ENCODE results near the gene CRB3. TPM values are rescaled to one million over a fixed set of nuclear protein-coding genes. Genes with fewer than 3 reads are reported as not detected.
"Not testable (repeated sequence)": the region's sequence is repeated elsewhere in the genome, so short reads cannot be mapped to it uniquely, and the experiment has no call there.

The CRB3 gene, protein sequence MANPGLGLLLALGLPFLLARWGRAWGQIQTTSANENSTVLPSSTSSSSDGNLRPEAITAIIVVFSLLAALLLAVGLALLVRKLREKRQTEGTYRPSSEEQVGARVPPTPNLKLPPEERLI
- total RNA-seq (2014; rRNA removed; shearing (Covaris generic)), result 1.9 TPM in 1 of 2 replicates, not detected in the other

DNA sequence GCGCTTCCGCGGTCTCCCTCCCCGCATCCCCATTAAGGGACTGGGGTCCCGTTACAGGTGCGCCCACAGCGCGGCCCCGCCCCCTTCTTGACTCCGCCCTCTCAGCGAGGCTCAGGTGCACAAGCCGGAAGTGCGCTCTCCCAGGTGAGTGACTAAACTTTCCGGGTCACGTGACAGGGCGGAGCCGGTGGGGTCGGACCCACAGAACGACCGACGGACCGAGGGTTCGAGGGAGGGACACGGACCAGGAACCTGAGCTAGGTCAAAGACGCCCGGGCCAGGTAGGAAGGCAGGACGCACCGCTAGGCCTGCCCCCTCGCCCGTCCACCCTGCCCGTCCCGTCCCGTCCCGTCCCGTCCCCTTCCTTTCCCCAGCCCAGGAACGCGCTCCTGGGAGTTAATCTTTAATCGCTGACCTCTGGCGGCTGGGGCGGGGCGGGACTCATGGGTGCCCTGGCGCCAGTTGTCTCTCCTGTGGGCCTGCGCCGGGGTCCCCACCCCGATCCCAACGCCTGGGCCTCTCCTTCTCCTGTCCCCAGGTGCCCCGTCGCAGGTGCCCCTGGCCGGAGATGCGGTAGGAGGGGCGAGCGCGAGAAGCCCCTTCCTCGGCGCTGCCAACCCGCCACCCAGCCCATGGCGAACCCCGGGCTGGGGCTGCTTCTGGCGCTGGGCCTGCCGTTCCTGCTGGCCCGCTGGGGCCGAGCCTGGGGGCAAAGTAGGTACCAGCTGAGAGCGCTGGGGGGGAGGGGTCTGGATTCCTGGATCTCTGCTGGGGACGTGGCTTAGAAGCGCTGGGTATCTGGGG is at the start of gene CRB3:
CRB3 (plus strand) TSS at position 202 of the 804 bp plus-strand sequence; CDS start at position 633, 431 bp downstream.
- in situ Hi-C loops (cut with HindIII; ENCODE audit: low sequenced_read_pairs), result no loop called here
- no peak for DNase-seq (ENCODE audit: low spot score)

DNA sequence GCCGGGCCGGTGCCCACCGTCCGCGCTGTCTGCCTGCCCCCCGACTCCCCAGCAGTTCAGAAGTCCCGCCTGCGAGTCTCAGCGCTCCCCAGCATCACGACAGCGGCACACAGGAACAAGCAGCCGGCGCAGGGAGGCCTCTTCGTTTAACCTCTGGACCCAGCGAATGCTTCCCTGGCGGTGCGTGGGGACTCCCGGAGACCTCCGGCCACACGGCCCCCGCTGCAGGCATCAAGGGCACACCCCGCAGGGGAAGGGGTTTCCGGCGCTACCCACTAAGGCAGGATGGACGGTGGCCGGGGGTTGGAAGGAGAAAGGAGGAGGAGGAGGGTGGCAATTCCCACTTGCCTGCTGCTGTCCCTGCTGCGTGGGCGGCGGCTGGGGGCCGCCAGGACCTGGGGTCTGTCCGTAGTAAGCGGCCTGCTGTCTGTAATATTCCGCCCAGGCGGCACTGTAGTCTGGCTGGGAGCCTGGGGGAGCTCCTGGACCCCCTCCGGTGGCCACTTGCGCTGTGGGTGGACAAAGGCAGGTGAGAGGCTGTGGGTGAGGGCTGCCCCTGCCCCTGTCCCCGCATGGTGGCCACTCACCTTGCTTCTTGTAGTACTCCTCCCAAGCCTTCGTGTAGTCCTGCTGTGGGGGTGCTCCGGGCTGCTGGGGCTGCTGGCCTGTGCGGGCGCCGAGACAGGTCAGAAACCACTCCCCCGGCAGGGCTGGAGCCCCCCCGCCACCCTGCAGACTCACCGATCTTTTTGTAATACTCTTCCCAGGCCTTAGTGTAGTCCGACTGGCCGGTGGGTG is 49.1 kb upstream of the CRB3 start:
- DNase-seq (ENCODE audit: low spot score), result no peak
- in situ Hi-C loops (cut with HindIII; ENCODE audit: low sequenced_read_pairs), result no loop called here

DNA sequence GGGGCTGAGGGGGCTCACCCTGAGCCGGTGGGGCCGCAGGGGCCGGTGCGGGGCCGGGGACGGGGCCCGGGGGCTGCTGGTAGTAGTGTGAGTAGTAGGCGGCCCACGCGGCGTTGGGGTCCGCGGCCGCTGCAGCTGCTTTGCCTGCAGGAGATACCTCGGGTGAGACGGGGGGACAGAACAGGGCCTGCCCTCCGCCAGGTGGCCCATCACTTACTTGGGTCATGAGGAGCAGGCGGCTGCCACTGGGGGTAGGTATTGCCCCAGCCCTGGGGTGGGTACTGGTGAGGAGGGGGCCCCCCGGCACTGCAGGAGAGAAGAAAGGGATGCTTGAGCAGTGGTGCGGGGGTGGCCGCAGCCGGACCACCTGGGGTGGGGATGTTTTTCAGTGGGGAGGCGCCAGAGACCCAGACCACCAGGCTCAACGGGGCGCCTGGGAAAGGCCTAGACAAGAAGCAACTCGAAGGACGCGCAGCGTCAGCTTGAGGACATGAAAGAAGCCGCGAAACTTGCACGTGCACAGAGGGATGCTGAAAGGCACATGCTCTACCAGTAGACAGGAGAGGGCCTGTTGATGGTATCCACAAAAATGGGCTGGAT is 48.4 kb upstream of the CRB3 start:
- in situ Hi-C loops (cut with HindIII; ENCODE audit: low sequenced_read_pairs), result no loop called here
- DNase-seq (ENCODE audit: low spot score), result no peak

DNA sequence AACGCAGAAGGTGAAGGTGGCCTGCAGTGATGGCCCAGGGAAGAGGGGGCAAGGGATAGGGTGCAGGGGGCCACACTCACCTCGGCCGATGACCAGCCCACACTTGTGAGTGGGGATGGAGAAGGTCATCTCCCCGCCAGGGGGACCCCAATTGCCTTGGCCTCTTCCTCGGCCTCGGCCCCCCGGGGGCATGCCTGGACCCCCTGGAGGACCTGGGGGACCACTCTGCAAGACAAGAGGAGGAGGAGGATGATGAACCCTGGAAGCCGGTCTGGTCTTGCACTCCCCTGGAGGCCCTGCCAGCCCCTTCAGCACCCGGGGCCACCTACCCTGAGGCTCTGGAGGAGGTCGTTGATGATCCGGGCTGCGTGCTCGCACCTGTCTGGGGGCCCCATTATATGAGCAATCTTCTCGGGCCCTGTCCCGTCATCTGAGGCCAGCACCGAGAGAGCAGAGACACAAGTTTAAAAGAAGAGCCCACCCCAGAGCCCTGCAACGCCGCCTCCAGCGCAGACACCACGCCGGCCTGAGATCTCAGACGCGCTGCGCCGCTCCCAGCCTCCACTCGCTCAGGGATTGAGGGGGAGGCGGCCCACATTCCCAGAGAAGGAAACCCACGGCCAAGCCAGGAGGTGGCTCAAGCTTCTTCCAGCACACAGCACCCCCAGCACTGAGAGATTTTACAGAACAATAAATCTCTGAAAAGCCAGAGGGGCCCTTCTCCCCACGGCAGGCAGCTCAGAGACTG is 47.2 kb upstream of the CRB3 start:
- in situ Hi-C loops (cut with HindIII; ENCODE audit: low sequenced_read_pairs), result no loop called here
- no peak for DNase-seq (ENCODE audit: low spot score)

DNA sequence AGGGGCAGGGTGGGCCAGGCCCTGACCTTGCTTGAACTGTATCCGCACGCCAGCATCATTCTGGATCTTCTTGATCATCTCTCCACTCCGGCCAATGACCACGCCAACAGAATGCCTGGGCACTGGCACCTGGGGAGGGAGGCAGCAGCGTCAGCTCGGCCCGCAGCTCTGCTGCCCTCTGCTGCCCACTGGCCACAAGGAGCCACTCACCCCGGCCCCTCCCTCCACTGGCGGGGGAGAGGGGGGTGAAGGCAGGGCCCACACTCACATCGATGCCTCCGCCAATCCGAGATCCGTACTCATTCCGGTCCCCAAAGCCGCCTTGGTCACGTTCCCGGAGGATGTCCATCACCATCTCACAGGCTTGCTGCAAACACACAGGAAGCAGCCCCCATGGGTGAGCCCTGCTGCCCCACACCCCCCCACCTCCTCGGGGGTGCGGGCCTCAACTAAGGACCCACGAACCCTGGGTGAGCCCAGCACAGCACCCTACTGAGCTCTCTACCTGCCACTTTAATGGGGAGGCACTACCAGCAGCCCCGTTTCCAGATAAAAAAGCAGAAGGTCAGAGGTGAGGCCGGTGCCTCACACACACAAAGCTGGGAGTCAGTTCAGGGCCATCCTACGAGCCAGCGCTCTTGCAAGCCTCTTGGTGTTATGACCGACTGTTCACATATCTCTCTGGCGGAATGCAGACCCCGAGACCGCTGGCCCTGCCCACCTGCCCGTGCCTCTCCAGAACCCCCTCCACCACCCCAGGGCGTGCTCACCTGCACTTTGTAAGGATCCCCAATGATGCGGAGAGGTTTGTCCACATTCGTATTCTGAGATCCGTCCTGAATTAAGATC is 46.1 kb upstream of the CRB3 start:
- DNase-seq (ENCODE audit: low spot score), result peak; percentile 87
- in situ Hi-C loops (cut with HindIII; ENCODE audit: low sequenced_read_pairs), result no loop called here

DNA sequence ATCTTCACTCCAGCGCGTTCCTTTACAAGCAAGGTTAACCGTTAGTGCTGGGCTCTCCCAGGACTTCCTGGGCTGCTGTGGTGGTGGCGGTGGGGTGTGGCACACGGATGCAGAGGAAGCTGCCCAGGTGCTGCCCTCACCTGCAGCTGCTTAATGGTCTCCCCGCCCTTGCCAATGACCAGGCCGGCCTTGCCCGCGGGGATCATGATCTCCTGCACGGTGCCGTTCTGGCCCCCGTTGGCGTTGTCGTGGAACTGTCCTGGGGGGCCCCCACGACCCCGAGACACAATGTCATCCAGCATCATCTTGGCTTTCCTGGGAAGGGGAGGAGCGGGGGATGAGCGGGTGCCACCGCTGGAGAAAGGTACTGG is 45.5 kb upstream of the CRB3 start:
- in situ Hi-C loops (cut with HindIII; ENCODE audit: low sequenced_read_pairs), result no loop called here
- DNase-seq (ENCODE audit: low spot score), result no peak

DNA sequence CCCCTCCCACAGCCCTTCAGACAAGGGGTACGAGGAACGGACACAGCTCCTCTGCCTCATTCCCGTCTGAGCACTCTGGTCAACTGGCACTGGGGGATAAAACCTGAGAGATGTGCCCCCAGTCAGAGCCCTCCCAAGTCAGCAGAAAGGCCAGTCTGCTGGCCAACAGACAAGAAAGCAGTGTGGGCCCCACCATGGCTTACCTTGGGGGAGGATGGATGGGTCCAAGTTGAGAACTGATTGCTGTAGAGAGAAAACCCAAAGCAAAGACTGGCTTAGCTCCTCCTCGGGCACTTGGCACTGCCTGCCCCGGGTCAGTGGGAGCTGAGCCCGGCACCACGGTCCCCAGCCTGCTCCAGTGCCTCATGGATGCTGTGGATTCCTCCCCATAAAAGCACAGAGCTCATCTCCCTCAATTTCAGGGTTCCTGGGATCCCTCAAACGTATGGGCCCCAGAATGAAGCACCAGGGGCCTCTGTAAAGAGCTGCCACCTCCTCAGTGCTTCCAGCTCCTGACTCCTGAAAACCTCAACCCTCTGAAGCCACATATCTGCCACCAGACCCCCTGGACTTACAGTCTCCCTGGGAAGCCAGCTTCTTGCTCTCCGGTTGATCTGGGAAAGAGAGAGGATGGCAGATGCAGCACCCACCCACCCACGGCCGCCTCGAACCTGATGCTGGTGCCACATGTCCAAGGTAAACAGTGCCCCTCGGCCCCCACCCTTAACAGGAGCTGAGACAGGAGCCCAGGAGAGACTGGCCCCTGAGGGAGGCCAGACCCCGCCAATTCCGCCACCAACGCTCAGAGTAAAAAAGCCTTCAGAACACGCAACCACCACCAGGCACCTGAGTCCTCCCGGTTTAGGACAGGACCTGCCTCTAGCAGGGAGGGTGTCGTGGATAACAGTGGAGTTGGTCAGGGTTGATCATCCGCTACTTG is 42.7 kb upstream of the CRB3 start:
- in situ Hi-C loops (cut with HindIII; ENCODE audit: low sequenced_read_pairs), result no loop called here
- DNase-seq (ENCODE audit: low spot score), result no peak

DNA sequence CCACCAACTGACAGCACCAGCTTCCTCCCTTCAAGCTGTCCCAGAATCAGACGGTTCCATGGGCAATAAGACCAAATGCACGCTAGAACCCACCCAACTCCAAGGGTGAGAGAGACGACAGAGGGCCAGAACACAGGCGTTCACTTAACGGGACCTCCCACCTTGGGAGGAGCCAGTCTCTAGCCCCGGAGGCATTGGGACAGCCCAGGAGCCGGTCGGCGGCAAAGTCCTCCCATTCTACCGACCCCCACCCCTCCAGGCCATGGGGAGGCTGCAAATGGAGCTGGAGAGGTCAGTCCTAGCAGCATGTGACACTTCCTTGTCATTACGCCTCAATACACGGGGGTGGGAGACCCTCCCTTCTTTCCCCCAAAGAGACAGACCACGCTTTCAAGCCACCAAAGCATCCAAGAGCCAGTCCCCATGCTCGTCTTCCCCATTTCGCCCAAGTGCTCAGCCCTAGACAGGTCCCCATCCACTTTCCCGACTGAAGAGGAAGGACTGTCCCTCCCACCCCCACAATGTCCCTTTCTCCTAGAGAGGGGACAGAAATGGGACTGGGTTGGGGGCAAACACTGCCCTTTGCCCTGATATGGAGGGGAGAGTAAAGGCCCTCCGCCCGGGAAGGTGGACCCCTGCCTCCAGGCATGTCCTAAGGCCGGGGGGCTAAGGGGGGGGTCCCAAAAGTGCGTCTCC is 40.4 kb upstream of the CRB3 start:
- in situ Hi-C loops (cut with HindIII; ENCODE audit: low sequenced_read_pairs), result no loop called here
- DNase-seq (ENCODE audit: low spot score), result peak; percentile 33

DNA sequence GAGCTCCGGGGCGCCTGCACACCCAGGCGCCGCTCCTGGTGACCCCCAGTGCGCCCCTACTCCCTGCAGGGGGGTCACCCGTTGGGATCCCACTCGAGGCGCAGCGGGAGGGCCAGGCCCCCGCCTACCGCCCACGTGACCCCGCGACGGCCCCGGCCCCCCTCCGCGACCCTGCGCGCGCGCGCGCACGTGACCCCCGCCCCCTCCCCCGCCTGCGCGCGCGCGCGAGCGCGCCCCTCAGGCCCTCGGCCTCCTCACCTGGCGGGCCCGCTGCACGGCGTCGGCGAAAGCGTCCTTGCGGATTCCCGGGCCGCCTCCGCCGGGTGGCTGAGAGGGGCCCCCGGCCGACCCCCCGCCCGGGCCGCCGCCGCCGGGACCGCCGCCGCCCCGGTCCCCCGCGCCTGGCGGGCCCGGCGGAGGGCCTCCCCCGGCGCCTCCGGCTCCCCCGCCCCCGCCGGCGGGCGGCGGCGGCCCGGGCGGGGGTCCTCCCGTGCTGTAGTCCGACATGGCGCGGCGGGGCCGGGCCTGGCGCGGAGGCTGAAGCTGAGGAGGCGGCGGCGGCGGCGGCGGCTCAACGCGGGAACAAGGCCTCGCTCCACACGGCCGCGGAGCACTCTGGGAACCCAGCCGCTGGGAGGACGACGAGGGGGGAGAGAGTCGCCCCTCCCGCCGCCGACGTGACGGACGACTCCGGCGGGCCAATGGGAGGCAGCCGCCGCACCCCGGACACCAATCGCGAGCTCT is 39.7 kb upstream of the CRB3 start, which contains the start of gene KHSRP:
KHSRP (minus strand) TSS at position 617 of the 744 bp plus-strand sequence; CDS start at position 507, 110 bp downstream.
- in situ Hi-C loops (cut with HindIII; ENCODE audit: low sequenced_read_pairs), result no loop called here
- DNase-seq (ENCODE audit: low spot score), result no peak

DNA sequence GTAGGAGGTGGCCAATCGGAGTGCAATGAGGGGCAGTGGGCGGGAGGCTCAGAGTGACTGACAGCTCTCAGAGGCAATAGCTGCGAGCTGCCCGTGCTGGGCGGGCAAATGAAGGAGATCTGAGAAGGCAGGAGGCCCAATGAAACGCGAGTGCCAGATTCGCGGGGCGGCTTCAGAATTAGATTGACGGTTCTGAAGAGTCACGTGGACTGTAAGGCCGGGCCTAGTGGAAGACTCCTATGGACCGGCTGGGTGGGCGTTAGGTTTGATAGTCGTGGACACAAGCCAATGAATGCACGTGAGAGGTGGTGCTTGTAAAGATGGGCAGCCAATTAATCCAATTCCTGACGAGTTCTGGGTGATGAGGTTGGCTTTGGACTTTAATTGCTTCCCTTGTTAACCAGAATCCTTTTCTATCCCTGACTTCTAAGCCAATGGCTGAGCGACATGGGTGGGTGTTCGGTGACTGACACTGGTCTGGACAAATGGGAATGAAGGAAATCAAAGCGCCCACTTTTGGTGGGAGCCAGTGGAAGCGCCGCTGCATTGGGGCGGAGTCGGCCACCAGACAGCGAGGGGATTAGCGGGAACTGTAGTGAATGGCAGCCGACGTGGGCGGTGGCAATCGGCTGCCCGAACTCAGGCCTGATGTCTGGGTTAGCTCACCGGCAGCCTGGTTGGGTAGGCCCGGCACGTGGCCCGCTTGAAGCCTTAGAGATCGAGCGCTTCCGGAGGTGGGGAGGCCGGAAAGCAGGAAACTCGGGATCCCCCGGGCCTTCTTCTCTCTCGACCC is 38.9 kb upstream of the CRB3 start:
- DNase-seq (ENCODE audit: low spot score), result peak; percentile 100
- in situ Hi-C loops (cut with HindIII; ENCODE audit: low sequenced_read_pairs), result no loop called here

DNA sequence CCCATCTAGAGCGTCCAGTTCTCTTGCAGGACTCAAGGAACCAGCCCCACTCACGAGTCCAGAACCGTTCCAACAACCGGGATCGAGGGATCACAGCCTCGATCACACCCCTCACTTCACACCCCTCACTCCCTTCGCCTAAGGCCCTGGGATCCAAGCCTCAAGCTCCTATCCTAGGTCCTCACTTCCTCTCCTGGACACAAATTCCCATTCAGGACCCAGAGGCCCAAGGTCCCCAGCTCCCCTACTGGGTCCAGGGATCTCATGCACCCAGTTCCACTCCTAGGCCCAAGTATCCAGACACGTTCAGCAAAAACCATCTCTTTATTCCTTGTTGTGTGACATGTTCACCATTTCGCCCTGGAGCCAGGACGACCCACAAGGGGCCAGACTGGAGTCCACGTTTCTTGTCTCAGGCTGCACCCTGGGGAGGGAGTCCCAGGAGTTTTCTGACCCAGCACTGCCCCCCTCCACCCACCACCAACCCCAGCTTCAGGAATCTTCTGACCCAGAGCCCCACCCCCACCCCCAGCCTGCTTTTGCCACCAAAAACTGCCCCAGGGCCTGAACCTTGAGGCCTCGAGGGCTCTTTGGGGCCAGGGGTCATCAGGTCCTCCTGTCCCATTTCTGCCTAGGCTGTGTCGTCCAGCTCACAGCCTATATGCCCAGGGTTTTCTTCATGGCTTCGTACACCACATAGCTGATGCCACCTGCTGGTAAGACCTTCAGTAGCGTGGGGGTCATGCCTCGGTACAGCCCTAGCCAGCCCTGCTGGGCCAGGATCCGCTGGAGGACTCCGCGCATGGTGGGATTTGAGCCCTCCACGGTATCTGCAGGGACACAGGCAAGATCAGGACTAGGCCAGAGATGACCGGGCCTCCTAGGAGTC is 38.1 kb upstream of the CRB3 start:
- in situ Hi-C loops (cut with HindIII; ENCODE audit: low sequenced_read_pairs), result no loop called here
- DNase-seq (ENCODE audit: low spot score), result no peak

DNA sequence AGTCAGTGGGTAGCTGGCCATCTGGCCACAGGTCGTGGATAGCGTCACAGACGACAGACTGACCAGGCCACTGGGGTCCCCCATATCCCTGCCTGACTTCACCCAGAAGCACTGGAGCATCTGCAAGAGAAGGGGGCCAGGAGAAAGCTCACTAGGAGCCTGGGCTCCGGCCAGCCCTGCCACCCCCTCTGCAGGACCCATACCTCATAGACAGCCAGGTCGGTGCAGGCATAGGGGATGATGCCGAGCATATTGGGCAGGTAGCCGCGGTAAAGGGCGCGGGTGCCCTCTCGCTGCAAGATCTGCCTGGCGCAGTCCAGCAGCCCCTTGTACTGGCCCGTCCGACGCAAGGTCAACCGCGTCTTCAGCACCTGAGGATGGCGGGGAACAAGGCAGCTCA is 36.9 kb upstream of the CRB3 start:
- no peak for DNase-seq (ENCODE audit: low spot score)
- in situ Hi-C loops (cut with HindIII; ENCODE audit: low sequenced_read_pairs), result no loop called here

DNA sequence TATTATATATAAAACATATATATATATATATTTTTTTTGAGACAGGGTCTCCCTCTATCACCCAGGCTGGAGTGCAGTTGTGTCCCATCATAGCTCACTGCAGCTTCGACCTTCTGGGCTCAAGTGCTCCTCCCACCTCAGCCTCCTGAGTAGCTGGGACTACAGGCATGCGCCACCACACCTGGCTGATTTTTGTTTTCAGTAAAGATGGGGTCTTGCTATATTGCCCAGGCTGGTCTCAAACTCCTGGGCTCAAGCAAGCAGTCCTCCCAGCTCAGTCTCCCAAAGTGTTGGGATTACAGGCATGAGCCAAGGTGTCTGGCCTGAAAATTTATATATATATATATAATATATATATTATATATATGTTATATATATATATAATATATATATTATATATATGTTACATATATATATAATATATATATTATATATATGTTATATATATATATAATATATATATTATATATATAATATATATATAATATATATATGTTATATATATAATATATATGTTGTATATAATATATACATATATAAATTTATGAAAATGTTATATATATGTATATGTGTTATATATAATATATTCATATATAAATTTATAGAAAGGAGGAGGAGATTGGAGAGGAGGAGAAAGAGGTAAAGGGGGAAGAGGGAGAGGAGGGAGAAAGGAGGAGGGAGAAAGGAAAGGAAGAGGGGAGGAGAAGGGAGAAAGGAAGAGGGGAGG is 35.2 kb upstream of the CRB3 start:
- DNase-seq (ENCODE audit: low spot score); in situ Hi-C loops (cut with HindIII; ENCODE audit: low sequenced_read_pairs): not testable (repeated sequence)
